ENCODE data around the gene PRR22.

DNA sequence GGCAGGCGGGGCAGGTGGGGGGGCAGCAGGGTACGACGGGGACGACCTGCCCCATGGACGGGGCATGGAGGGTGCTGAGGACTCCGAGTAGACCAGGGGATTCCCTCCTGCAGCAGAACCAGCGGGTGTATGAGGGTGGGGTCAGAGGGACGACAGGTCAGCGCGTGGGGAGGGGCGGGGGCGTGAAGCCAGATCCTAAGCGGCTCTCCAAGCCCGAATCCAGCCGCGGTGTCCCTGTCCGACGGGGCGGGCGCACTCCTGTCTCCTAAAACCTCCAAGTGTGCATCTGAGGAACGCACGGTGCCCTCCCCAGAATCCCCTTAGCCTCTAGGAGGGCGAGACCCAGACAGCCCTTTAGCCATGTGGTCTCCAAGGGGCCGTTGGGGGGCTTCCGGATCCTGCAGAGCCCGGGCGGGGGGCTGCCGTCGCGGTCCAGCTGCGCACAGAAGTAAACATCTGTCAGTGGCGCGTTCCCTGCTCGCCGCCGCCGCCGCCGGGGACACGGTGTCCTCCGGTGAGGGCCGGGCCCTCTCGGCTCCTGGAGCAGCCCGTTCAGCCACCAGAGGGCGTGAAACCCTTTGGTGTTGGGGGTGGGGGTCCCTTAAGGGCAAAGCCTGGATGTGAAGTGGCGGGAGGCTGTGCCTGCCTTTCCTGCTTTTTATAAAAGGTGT lies 21.1 kb upstream of the PRR22 start:
- TF ChIP-seq POLR2A (IDR thresholded peaks at IDR 0.05; ENCODE audit: low read depth, low read length) (no peak), CTCF (IDR thresholded peaks at IDR 0.05; ENCODE audit: extremely low read depth in 1 of 2, insufficient read depth in 1 of 2, low read depth in 1 of 2, low read length in 2 of 2) (peak; percentile 65 to 87), POLR2AphosphoS5 (IDR thresholded peaks at IDR 0.05; ENCODE audit: insufficient read depth, low read depth, low read length) (no peak), EZH2 (IDR thresholded peaks at IDR 0.05; ENCODE audit: borderline replicate concordance, low read depth, low read length, severe bottlenecking) (peak; percentile 77), JUN (IDR thresholded peaks at IDR 0.05; ENCODE audit: borderline replicate concordance, insufficient read depth, insufficient read length, low read depth) (no peak), GATA2 (IDR thresholded peaks at IDR 0.05; ENCODE audit: insufficient read depth, insufficient read length, low read depth, low read length) (no peak), MYC (IDR thresholded peaks at IDR 0.05; ENCODE audit: low read depth, low read length) (no peak)

All from endothelial cell of umbilical vein (primary cell).